ENCODE data around the gene MAD1L1. TPM values are rescaled to one million over a fixed set of nuclear protein-coding genes. Genes with fewer than 3 reads are reported as not detected.
"Not testable (repeated sequence)": the region's sequence is repeated elsewhere in the genome, so short reads cannot be mapped to it uniquely, and the experiment has no call there.

Gene MAD1L1
- total RNA-seq, 4 donors from 2014 or later: 8.0 to 52.7 (median 26.7) TPM

DNA sequence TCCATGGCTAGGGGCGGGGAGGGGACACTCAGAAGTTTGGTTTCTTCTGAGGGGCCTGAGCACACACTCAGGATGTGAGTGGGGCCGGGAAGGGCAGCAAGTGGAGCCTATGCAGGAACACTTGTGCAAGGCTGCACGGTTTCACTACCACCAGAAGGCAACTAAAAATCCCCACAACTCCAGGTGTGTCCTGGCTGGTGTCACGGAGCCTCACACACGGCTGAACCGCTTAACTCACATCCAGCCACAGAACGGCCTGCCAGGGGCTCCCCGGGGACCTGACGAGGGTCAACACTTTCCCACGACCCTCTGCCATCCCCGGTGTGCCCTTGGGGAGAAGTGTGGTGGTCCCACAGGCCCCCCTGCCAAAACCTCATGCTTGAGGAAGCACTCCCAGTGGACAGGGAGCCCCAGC lies 388.8 kb downstream of the MAD1L1 start:
- intact Hi-C loops (cut with DNase I; ENCODE audit: low total_unique reads): loop anchor here (2.0 kb wide), 1 partner anchor 535 kb away; no protein-coding TSS in a partner anchor

DNA sequence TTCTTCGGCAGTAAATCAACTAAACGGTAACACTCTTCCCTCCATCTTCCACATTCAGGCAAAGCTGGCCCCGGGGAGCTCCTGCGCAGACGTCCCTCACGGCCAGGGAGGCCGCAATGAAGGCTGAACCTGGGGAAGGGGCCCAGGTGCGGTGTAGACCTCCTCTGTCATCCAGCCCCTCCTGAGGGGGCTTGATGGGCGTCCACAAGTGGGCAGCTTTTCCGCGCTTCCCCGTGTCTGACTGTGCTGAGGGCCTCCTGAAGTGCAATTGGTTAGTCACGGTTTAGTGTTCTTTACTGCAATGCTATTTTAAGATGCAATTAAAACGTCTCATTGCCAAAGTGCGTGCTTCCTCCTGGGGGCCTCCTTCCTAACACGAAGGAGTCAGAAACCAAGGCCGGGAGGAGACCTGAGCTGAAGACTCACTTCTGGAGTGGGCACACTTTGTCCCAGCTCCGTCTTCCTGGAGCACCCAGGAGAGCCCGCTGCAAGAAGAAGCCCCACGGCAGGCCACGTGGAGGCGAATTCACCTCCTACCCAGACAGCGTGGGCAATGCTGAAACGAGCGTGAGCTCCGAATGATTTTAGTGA lies 389.4 kb downstream of the MAD1L1 start:
- no peaks in the 10 kb centered on the region for H3K4me1 ChIP-seq
- in situ Hi-C loops (cut with MboI; ENCODE audit: low pct_ligation_motif_present in 1 of 4, low pct_unique_long_range_greater_than_20kb in 1 of 4, low sequenced_read_pairs in 3 of 4): no loop called here
- whole genome bisulfite sequencing, 2 donors (ENCODE audit: low coverage in 1 of 2): 81% methylated on average over 23 of the region's 26 CpGs; no CpG with 5 or more reads in 1 of the 2 donors
- DNase-seq: no peak
- H3K9me3 ChIP-seq: no peaks in the 10 kb centered on the region
- H3K36me3 ChIP-seq: no peaks in the 10 kb centered on the region
- intact Hi-C loops (cut with DNase I; ENCODE audit: low total_unique reads): no loop called here
- H3K27me3 ChIP-seq: no peaks in the 10 kb centered on the region
- no peak overlapping the region for H3K27ac ChIP-seq
- H3K4me3 ChIP-seq: no peak overlapping the region
- no peak for TF ChIP-seq POLR2AphosphoS5 (IDR thresholded peaks at IDR 0.05)
- no peak for TF ChIP-seq EP300 (IDR thresholded peaks at IDR 0.05; ENCODE audit: low read depth)
- TF ChIP-seq POLR2A (IDR thresholded peaks at IDR 0.05): no peak
- TF ChIP-seq, protein P1, sequence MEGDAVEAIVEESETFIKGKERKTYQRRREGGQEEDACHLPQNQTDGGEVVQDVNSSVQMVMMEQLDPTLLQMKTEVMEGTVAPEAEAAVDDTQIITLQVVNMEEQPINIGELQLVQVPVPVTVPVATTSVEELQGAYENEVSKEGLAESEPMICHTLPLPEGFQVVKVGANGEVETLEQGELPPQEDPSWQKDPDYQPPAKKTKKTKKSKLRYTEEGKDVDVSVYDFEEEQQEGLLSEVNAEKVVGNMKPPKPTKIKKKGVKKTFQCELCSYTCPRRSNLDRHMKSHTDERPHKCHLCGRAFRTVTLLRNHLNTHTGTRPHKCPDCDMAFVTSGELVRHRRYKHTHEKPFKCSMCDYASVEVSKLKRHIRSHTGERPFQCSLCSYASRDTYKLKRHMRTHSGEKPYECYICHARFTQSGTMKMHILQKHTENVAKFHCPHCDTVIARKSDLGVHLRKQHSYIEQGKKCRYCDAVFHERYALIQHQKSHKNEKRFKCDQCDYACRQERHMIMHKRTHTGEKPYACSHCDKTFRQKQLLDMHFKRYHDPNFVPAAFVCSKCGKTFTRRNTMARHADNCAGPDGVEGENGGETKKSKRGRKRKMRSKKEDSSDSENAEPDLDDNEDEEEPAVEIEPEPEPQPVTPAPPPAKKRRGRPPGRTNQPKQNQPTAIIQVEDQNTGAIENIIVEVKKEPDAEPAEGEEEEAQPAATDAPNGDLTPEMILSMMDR (IDR thresholded peaks at IDR 0.05): no peak

More for the DNA sequence above, 388.8 kb downstream of the MAD1L1 start:
- H3K27ac ChIP-seq: no peak overlapping the region
- H3K27me3 ChIP-seq: no peaks in the 10 kb centered on the region
- WGBS, 2 donors (ENCODE audit: low coverage in 1 of 2): 81% methylated on average over 11 of the region's 11 CpGs; no CpG with 5 or more reads in 1 of the 2 donors
- DNase-seq: peak; percentile 3
- H3K4me3 ChIP-seq: no peak overlapping the region
- in situ Hi-C loops (cut with MboI; ENCODE audit: low pct_ligation_motif_present in 1 of 4, low pct_unique_long_range_greater_than_20kb in 1 of 4, low sequenced_read_pairs in 3 of 4): no loop called here
- no peak for TF ChIP-seq POLR2A (IDR thresholded peaks at IDR 0.05)
- TF ChIP-seq POLR2AphosphoS5 (IDR thresholded peaks at IDR 0.05): no peak
- TF ChIP-seq EP300 (IDR thresholded peaks at IDR 0.05; ENCODE audit: low read depth): no peak
- TF ChIP-seq, protein P1 (IDR thresholded peaks at IDR 0.05): no peak
- no peaks in the 10 kb centered on the region for H3K4me1 ChIP-seq
- H3K9me3 ChIP-seq: no peaks in the 10 kb centered on the region
- no peaks in the 10 kb centered on the region for H3K36me3 ChIP-seq

DNA sequence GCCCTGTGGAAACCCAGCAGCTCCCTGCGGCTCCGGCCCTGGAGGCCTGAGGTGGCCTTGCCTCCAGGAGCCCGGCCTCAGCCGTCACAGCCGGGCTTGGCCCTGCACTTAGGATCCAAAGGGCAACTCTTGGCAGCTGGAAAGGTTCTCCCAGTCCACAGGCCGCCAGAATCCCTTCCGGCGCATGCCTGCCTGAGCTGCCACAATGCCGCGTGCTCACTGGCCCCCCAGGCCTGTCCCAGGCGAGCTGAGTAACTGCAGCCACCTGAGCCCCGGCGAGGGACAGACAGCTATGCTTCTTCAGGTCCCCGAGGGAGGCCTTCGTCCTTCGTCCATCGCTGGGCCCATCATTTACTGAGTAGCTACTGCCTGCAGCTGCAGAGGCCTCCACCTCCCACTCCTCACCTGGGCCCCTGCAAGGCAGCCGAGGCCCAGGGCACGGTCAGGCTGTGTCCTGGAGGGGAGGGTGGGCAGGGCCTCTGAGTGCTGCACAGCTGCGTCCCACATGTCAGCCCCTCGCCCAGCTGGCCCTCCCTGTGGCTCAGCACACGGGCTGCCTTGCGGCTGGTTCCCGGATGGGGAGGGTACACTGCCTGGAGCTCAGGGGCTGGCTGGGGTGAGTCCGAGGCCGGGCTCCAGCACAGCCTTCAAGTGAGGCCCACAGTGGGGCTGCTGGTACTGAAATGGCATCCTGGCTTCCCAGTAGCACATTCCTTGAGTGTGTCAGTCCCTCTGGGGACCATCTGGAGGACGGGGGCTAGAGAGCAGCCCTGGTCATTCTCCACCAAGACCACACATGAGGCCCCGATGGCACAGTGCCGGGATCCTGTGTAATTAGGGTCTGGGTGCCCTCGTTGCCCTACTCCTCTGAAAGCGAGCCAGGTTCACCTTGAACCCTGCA lies 390.2 kb downstream of the MAD1L1 start:
- no peak for TF ChIP-seq EP300 (IDR thresholded peaks at IDR 0.05; ENCODE audit: low read depth)
- TF ChIP-seq POLR2A (IDR thresholded peaks at IDR 0.05): no peak
- TF ChIP-seq POLR2AphosphoS5 (IDR thresholded peaks at IDR 0.05): no peak
- TF ChIP-seq, protein P1 (IDR thresholded peaks at IDR 0.05): no peak
- Histone ChIP-seq H3K27me3 (no peaks in the 10 kb centered on the region), H3K4me1 (no peaks in the 10 kb centered on the region), H3K9me3 (no peaks in the 10 kb centered on the region), H3K4me3 (no peak overlapping the region), H3K36me3 (no peaks in the 10 kb centered on the region), H3K27ac (no peak overlapping the region)
- DNase-seq: peak; percentile 4
- in situ Hi-C loops (cut with MboI; ENCODE audit: low pct_ligation_motif_present in 1 of 4, low pct_unique_long_range_greater_than_20kb in 1 of 4, low sequenced_read_pairs in 3 of 4): no loop called here
- intact Hi-C loops (cut with DNase I; ENCODE audit: low total_unique reads): no loop called here
- 91% methylated on average over 31 of the region's 31 CpGs; no CpG with 5 or more reads in 1 of the 2 donors for WGBS, 2 donors (ENCODE audit: low coverage in 1 of 2)

DNA sequence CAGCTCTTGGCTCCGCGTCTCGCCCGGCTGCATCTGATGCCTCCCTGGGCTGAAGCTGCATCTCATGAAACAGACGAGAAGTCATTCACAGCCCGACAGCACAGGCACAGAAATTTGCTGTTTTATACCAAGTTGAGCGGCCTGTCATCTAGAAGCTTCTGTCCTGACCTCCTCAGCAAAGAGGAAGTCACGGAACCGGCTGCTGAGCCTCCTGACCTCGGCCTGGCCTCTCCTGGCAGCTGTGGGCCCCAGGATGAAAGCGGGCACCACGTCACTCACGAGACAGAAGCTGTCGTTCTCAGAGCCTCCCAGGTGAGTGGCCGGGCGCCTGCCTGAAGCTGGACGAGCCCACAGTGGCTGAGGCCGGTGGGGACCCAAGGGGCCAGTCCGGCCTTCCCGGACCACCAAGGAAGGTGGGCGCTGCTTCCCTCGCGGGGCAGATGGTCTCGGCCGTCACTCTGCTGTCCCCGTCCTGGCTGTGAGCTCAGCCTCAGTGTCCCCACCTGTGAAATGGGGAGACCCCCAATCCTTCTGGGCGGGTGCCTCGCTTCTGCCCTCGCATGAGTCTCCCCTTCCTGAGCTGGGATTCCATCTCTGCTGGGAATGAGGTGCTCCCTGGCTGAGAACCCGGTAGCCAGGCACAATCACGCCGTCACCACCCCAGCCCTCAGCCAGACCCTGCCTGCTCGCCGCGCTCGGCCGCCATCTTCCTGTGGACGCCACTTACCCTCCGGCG lies 391.3 kb downstream of the MAD1L1 start:
- H3K27ac ChIP-seq; intact Hi-C loops (cut with DNase I; ENCODE audit: low total_unique reads); H3K4me3 ChIP-seq; H3K36me3 ChIP-seq; H3K9me3 ChIP-seq; in situ Hi-C loops (cut with MboI; ENCODE audit: low pct_ligation_motif_present in 1 of 4, low pct_unique_long_range_greater_than_20kb in 1 of 4, low sequenced_read_pairs in 3 of 4); H3K4me1 ChIP-seq; H3K27me3 ChIP-seq: not testable (repeated sequence)
- WGBS, 2 donors (ENCODE audit: low coverage in 1 of 2): 94% methylated on average over 31 of the region's 40 CpGs; no CpG with 5 or more reads in 1 of the 2 donors
- DNase-seq: peak; percentile 3

DNA sequence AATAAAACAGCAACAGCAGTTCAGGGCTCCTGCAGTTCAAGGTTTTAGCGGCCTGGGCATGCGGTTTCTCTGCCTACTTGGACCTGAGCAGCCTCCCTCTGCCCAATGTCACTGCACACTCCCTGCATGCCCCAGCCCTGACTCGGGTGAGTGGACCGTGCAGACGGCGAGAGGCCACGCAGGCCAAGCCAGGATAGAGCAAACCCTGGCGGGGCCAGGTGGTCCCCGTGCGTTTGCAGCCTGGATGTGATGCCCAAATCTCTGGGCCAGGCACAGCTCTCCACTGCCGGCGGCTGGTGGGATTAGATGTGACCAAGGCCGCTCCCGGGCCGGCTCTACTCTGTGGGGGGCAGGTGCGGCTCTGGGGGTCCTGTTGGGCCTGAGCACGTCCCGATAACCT lies 392.0 kb downstream of the MAD1L1 start:
- H3K36me3 ChIP-seq; H3K9me3 ChIP-seq; H3K27me3 ChIP-seq; H3K27ac ChIP-seq; DNase-seq; intact Hi-C loops (cut with DNase I; ENCODE audit: low total_unique reads); H3K4me3 ChIP-seq; in situ Hi-C loops (cut with MboI; ENCODE audit: low pct_ligation_motif_present in 1 of 4, low pct_unique_long_range_greater_than_20kb in 1 of 4, low sequenced_read_pairs in 3 of 4); H3K4me1 ChIP-seq: not testable (repeated sequence)
- 93% methylated on average over 18 of the region's 18 CpGs; no CpG with 5 or more reads in 1 of the 2 donors for WGBS, 2 donors (ENCODE audit: low coverage in 1 of 2)
